HG02973 (cell line): ENCODE results near the gene PLEKHH2.

Experiments
- ATAC-seq: cut with Tn5 transposase; IDR thresholded peaks from one replicate; pipeline ENCODE4 v1.9.1; 2021; ENCODE audit warnings: moderate library complexity; ENCODE audit not compliant: unreplicated experiment

The PLEKHH2 gene

DNA sequence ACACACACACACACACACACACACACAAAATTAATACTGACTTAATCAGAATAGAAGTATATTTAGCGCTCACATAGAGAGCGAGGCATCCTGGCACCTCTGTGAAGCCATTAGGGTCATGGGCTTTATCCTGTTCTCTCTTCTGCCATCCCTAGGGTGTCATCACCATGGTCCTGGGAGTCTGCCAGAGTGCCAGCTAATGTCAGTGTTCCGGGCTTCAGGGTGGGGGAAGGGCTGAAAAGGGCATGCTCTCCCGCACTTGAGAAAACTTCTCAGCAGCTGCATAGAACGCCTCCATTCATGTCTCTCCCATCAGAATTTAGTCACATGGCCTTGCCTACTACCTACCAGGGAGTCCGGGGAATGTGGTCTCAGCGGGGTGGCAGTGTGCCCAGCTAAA lies 117.1 kb downstream of the PLEKHH2 start:
- ATAC-seq, result no peak

DNA sequence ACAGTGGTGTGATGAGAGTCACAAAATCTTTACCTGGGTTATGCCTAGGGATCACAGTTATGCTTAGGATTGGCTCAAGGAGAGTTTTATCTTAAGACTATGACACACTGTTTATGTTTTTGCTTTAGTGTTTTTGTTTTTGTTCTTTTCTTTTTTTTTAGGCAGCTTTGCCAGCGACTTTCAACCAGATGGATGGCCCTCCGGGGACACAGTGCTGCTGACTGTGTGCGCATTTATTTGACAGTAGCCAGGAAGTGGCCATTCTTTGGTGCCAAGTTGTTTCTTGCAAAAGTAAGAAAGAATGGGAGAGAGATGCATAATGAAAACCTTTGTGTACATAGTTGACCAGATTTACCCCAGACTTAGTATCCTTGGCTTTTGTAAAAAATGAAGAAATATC lies 121.7 kb downstream of the PLEKHH2 start:
- no peak for ATAC-seq

DNA sequence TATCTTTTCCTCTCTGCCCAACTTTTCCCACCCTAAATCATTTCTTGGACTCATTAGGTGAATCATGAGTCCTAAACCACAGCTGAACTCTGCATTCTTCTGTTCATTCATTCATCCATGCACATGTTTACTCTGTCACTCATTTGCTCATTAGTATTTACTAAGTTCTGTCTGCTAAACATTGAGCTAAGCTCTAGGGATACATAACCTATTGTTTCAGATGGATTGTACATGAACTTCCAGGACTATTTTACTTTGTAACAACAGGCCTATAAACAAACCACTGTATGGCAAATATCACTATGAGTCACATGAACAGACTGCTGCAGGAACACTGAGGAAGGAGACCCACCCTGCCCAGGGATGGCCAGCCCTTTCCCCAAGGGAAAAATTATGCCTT lies 122.1 kb downstream of the PLEKHH2 start:
- no peak for ATAC-seq

GRCh38 chr2:43762286-43762685 lies 125.2 kb downstream of the PLEKHH2 start:
- ATAC-seq, result no peak

DNA sequence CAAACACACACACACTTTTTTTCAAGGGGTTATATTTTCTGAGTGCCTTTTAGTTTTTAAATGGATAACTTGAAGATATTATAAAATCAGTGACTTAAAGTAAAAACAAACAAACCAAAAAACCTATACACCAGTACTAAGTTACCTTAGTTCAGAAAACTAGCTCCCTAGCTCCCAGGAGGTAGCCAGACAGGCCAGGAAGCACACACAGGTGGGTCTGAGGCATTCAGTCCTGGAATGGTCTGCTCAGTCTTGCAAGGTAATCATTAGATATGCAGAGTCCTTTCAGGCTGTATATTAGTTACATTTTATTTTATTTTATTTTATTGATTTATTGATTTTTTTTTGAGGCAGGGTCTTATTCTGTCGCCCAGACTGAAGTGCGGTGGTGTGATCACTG lies 126.0 kb downstream of the PLEKHH2 start:
- no peak for ATAC-seq

DNA sequence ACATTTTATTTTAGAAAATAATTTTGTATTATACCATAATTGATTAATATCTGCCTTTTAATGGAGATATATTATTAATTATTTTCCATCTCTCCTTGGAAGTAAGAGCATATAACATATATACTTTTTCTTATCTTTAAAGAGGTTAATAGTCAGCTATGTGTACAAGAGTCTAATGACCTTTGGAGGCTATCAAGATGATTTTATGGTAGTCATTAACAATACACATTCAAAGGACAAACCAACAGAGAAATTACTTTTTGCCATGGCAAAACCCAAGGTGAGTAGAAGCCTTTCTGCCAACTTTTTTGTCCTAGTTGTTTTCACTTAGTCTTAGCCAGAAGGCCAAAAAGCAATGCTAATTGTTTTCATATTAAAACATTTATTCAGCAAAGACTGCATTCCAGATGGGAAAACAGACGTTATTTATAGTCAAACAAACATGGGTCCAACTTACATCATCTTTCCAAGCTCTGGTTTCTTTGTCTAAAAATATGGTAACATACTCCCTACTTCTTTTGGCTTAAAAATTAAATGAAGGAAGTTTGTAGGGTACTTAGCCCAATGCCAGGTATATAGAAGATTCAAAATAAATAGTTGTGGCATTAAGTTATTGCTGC lies 127.1 kb downstream of the PLEKHH2 start:
- ATAC-seq, result no peak

DNA sequence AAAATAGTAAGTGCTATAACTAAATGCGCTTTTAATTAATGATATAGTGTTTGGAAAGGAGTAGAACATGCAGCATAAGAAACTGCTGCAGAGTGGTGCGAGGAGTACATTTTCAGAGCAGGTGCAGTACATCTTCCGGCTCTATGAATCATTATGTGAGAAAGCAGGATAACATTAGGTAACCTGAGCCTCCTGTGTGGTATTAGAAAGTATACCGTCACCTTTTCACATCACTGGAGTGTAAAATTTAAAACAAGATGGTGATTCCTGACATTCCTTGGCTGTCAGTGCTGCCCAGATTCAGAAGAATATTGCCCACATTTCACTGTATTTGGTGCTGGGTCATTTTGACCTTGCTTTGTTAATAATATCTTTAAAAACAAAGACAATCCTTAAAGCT lies 128.9 kb downstream of the PLEKHH2 start:
- no peak for ATAC-seq

DNA sequence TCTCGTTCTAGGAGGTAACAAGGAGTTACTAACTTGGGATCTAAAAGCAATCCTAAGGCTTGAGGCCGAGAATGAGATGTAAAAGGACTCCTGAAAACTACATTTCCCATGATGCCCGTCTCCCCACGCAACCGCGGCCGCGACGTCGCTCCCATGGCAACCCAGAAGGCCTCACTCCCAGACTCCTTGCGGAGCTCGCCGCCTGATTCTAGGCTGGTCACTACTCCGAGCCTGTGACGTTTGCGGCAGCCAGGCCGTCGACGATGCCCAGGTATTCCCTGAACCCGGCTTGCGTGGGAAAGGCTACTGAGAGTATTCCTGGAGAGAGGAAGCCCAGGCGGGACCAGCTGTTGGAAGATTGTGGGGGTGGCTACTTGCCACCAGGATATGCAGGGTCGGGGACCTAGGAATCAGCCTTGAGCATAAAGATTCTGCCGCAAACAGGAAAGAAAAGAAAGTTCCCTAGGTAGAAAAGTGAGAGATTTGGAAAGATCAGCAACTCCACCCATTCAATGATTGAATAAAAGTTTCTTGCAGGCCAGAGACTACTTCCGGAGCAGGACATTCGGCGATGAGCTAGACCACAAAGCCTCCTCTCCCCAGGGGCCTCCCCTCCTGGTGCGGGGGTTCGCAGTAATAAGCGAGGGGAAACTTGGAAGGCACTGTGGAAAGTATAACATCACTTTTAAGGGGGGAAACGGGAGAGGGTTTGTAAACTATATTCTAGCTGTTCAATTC lies 137.0 kb downstream of the PLEKHH2 start, which contains the start of gene DYNC2LI1:
TSS of gene DYNC2LI1 (plus strand) at position 164 of the 738 bp plus-strand sequence. CDS start at position 264, 100 bp downstream.
- peak; percentile 99 for ATAC-seq

GRCh38 chr2:43774617-43775016 lies 137.6 kb downstream of the PLEKHH2 start:
- no peak for ATAC-seq

- ATAC-seq, result no peak
These were observed 139.3 kb downstream of the PLEKHH2 start for GRCh38 chr2:43776324-43776723.

DNA sequence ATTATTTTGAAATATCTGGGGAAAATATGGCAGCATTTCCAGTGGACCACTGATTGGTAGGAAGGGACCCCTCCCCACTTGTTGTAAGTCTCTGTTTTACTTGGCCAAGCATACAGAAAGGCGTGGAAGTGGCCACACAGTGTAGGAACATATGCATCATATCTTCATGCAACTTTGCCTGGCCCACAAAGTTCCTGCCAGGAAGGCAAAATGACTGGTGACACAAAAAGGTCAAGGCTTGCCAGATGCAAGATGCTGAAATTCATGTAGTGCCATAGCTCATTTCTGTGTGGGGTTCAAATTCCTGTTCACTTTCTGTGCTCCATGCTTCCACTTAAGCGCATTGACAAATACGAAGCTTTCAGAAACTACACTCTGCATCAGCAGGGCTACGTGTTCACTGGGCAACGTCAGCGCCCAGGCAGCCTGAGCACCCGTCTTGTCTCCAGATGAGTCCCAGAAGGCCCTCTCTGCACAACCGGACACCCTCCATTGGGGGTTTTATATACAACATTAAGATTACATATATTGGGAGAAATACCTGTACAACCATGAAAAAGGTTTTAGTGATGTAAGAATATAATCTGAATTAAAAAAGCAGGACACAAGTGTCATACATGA lies 140.4 kb downstream of the PLEKHH2 start:
- ATAC-seq, result no peak

DNA sequence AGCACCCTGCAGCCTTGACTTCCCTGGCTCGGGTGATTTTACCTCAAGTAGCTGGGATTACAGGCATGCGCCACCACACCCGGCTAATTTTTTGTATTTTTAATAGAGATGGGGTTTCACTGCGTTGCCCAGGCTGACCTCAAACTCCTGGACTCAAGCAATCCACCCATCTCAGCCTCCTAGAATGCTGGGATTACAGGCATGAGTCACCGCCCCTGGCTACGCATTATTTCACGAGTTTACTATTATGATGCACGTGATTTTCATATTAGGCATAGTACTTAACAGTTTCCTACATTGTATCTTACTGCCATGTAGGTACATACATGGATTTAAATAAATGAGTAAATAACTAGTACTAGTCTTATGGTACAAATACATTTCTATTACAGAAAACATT lies 141.2 kb downstream of the PLEKHH2 start:
- ATAC-seq, result no peak

DNA sequence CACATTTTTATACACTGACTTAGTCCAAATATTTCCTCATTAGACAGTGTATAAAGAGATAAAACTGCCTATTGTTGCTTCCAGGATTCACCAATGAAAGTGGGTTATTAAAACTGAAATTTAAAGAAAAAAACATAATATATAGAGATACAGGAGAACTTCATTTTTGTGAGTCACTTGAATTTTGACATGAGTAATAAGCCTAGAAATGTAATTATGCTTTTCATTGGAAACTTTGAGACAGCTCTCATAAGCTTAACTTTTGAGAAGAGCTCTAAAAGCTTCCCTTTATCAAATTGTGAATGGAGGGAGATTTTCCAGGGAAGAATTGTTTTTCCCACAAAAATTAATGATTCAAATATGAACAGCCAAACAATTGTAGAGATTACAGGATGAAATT lies 150.8 kb downstream of the PLEKHH2 start:
- no peak for ATAC-seq

DNA sequence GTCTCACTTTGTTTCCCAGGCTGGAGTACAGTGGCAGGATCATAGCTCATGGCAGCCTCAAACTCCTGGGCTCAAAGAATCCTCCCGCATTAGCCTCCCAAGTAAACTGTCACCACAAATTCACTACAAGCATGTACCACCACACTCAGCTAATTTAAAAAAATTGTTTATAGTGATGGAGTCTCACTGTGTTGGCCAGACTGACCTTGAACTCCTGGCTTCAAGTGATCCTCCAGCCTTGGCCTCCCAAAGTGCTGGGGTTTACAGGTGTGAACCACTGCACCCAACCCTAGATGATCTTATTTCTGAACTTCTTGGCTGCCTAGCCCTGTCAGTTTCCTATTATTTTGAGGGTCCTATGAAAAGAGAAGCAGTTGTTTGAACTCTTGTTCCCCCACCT lies 151.6 kb downstream of the PLEKHH2 start:
- no peak for ATAC-seq

- no peak for ATAC-seq
These were observed 153.1 kb downstream of the PLEKHH2 start for GRCh38 chr2:43790147-43790546.

GRCh38 chr2:43791035-43791765 lies 154.1 kb downstream of the PLEKHH2 start:
- no peak for ATAC-seq

DNA sequence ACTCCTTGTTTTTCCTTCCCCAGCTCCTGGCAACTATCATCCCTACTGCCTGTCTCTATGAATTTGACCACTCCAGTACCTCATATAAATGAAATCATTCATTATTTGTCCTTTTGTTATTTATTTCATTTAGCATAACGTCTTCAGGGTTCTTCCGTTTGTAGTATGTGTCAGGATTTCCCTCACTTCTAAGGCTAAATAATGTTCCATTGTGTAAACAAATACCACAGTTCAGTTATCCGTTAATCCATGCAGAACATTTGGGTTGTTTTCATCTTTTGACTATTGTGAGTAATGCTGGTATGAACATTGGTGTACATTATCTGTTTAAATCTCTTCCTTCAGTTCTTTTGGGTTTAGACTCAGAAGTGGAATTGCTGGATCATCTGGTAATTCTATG lies 155.6 kb downstream of the PLEKHH2 start:
- ATAC-seq, result no peak

DNA sequence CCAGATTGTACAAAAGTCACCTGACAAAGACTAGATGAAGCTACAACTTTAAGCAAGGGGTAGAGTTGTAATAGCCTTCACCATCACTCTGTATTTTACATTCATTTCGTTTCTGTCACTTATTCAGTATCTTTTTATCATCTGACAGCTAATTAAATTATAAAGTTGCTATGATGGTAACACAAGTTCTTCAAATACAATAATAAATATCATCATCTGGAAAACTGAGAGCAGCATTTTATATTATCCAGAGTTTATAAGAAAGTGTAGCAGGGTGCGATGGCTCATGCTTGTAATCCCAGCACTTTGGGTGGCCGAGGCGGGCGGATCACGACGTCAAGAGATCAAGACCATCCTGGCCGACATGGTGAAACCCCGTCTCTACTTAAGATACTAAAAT lies 157.9 kb downstream of the PLEKHH2 start:
- ATAC-seq, result no peak

GRCh38 chr2:43796206-43796605 lies 159.1 kb downstream of the PLEKHH2 start:
- ATAC-seq, result no peak

DNA sequence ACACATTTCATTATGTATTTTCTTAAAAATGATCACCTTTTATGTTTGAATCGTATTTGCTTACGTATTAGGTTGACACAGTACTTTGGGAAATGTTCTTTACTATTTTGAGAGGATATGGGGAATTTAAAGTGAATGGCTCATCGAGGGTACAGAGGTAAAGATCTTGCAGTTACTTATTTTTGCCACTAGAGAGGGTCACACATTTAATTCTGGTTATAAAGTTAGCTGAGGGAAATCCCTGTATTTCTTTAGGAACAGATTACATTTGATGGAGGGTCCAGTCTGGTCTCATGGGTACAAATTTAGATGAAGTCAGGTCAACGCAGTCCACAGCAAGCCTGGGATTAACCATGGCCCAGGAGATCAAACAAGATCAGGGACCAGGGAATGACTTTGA lies 161.2 kb downstream of the PLEKHH2 start:
- no peak for ATAC-seq

DNA sequence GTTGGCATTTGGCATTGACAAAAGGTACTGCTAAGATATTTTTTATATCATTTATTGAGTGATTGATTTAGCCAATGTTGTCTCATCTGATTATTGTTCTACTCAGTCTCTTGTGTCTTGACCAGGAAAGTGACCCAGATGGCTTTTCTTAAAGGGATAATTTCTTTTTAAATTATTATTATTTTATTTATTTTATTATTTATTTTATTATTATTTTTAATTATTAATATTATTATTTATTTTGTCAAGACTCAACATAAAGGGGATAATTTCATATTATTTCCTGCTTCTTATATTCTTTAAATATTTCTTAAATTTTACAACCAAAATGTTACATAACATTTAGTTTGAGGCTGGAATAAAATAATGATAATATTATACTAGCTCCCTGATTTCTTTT lies 163.8 kb downstream of the PLEKHH2 start:
- ATAC-seq, result no peak

DNA sequence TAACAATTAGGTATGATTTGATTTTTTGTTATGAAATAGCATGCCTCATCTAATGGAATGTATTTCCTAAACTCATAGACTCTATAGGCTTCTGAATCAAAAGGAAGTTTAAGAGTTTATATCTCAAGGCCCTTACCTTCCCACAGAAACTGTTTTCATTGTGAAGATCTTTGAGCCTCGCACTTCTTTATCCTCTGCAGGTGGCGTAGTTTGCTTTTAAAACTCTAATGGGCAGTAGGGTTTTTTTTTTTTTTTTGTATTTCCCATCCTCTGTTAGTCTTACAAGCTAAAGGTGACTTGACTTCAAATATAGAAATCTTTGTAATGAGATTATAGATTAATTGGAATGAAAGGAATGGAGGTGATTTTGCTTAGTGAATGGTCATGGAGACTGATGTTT lies 165.1 kb downstream of the PLEKHH2 start:
- no peak for ATAC-seq
